ENCODE data around the gene PDE6C.

GRCh38 chr10:93678386-93678785, 66.0 kb downstream of the PDE6C start:
- TF ChIP-seq YY1 (IDR thresholded peaks at IDR 0.05; ENCODE audit: low read depth) (no peak), TAF1 (IDR thresholded peaks at IDR 0.05; ENCODE audit: low read depth) (no peak), REST (IDR thresholded peaks at IDR 0.05; ENCODE audit: low read depth) (no peak), EGR1 (IDR thresholded peaks at IDR 0.05) (no peak), ZBTB7A (IDR thresholded peaks at IDR 0.05; ENCODE audit: low read depth) (no peak)

Measured in Ishikawa (cell line).